HG03139 (cell line): Measurements from ENCODE around the gene ZNF638.

ENCODE experiments used
- ATAC-seq: cut with Tn5 transposase; IDR thresholded peaks from one replicate; pipeline ENCODE4 v1.9.1; 2021; ENCODE audit not compliant: unreplicated experiment

ZNF638 gene

GRCh38 chr2:71454221-71455010, 122.8 kb downstream of the ZNF638 start:
- ATAC-seq = no peak

- no peak for ATAC-seq
Observed at GRCh38 chr2:71455011-71455740, 123.6 kb downstream of the ZNF638 start.

- ATAC-seq = no peak
Observed at GRCh38 chr2:71455741-71456569, 124.4 kb downstream of the ZNF638 start.

GRCh38 chr2:71456617-71457016, 125.0 kb downstream of the ZNF638 start:
- ATAC-seq = no peak

- no peak for ATAC-seq
Observed at GRCh38 chr2:71457123-71457915, 125.7 kb downstream of the ZNF638 start.

- ATAC-seq = no peak
Observed at GRCh38 chr2:71457923-71458322, 126.3 kb downstream of the ZNF638 start.

GRCh38 chr2:71458413-71459083, 127.0 kb downstream of the ZNF638 start:
- no peak for ATAC-seq

GRCh38 chr2:71459084-71459431, 127.5 kb downstream of the ZNF638 start:
- ATAC-seq = no peak

DNA sequence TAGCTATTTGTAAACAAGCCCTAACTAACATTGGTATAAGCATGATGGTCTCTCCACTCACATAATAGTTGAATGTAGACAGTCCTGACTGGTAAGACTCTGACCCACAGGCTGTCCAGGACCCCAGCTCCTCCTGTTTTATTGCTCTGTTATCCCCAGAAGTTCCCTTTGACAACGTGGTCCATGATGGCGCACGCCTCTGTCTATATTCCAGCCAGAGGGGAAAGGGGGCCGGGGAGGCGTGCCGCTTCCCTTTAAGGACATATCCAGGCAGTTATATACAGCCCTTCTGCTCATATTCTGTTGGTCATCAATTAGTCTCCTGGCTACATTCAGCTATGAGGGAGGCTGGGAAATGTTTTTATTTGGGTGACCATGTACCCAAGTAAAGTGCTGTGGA, 128.5 kb downstream of the ZNF638 start:
- ATAC-seq = no peak

- ATAC-seq = no peak
Observed at GRCh38 chr2:71460595-71461303, 129.2 kb downstream of the ZNF638 start.

DNA sequence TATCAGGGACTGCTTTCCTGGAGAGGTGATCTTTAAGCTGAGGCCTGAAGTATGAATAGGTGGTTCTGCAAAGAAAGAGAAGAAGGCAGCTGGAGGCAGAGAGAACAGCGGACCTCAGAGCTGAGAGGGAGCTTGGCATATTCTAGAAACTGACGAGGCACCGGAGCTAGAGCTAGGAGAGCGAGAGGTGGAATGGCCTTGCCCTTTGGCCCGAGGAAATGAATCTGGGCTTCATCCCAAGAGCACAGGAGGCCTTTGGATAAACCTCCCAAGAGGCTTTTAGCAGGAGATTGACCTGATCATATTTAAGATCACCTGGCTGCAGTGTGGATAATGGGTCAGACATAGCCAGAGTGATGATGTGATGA, 129.7 kb downstream of the ZNF638 start:
- ATAC-seq = no peak

- ATAC-seq = no peak
Observed at GRCh38 chr2:71462056-71462605, 130.5 kb downstream of the ZNF638 start.

DNA sequence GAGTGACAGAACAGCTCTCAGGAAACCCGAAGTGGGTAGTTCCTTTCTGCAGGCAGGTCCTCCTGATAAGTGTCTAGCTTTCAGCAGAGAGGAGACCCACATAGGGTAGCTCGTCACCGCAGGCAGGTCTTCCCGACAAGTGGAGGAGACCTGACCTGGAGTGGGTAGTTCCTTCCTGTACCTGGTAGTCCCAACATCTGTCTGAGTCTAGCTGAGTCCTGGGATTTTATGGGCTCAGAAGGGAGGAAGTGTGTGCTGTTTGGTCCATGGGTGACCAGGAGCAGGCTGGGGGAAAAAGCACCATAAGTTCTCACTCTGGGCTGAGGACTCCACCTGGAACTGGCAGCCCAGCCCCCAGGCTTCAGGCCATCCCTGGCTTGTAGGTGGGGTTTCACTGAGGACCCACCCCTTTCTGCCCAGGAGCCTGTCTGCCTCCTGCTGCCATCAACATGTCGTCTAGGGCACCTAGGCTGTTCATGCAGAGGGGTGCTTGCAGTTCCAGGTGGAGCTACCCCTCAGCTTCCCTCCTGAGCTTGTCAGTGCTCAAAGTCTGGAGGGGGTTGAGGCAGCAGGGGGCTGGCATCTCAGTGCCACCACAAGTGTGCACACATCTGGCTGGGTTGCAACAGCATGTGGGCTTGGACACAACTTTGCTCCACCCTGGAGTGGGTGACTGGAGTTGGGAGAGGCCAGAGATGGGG, 131.2 kb downstream of the ZNF638 start:
- no peak for ATAC-seq

- ATAC-seq = no peak
Observed at GRCh38 chr2:71463342-71463654, 131.7 kb downstream of the ZNF638 start.

- no peak for ATAC-seq
Observed at GRCh38 chr2:71464389-71464788, 132.8 kb downstream of the ZNF638 start.

- ATAC-seq = no peak
Observed at GRCh38 chr2:71465356-71465755, 133.8 kb downstream of the ZNF638 start.

- ATAC-seq = no peak
Observed at GRCh38 chr2:71465961-71466300, 134.3 kb downstream of the ZNF638 start.

- ATAC-seq = no peak
Observed at GRCh38 chr2:71466301-71467179, 135.0 kb downstream of the ZNF638 start.
